Duodenal mucosa (tissue), 2 donors: ENCODE data around the gene POLR3A.
"Not testable (repeated sequence)": the region's sequence is repeated elsewhere in the genome, so short reads cannot be mapped to it uniquely, and the experiment has no call there.

Experiments used
- H3K27ac ChIP-seq: one replicate; pipeline ENCODE4 v1.7.0; 2013; ENCODE audit warnings: low read depth, low read length
- H3K27me3 ChIP-seq, 2 donors: one replicate each; pipeline ENCODE4 v1.7.0; 2013; ENCODE audit warnings: low read length in 2 of 2, control low read depth in 1 of 2; ENCODE audit not compliant: insufficient read depth in 2 of 2, control insufficient read depth in 1 of 2
- H3K36me3 ChIP-seq, 2 donors: one replicate each; pipeline ENCODE4 v1.7.0; 2013; ENCODE audit warnings: low read length in 2 of 2, control low read depth in 1 of 2; ENCODE audit not compliant: insufficient read depth in 2 of 2, control insufficient read depth in 1 of 2
- H3K4me1 ChIP-seq, 2 donors: one replicate each; pipeline ENCODE4 v1.7.0; 2013; ENCODE audit warnings: low read length in 2 of 2, control low read depth in 1 of 2; ENCODE audit not compliant: insufficient read depth in 2 of 2, control insufficient read depth in 1 of 2
- H3K4me3 ChIP-seq, 2 donors: one replicate each; pipeline ENCODE4 v1.7.0; 2013; ENCODE audit warnings: low read length in 2 of 2, low read depth in 1 of 2
- H3K9ac ChIP-seq, 2 donors: one replicate each; pipeline ENCODE4 v1.7.0; 2013; ENCODE audit warnings: low read length in 2 of 2, low read depth in 1 of 2
- H3K9me3 ChIP-seq, 2 donors: one replicate each; pipeline ENCODE4 v1.7.0; 2013; ENCODE audit warnings: low read length in 2 of 2, control low read depth in 1 of 2; ENCODE audit not compliant: control insufficient read depth in 1 of 2

POLR3A gene

DNA sequence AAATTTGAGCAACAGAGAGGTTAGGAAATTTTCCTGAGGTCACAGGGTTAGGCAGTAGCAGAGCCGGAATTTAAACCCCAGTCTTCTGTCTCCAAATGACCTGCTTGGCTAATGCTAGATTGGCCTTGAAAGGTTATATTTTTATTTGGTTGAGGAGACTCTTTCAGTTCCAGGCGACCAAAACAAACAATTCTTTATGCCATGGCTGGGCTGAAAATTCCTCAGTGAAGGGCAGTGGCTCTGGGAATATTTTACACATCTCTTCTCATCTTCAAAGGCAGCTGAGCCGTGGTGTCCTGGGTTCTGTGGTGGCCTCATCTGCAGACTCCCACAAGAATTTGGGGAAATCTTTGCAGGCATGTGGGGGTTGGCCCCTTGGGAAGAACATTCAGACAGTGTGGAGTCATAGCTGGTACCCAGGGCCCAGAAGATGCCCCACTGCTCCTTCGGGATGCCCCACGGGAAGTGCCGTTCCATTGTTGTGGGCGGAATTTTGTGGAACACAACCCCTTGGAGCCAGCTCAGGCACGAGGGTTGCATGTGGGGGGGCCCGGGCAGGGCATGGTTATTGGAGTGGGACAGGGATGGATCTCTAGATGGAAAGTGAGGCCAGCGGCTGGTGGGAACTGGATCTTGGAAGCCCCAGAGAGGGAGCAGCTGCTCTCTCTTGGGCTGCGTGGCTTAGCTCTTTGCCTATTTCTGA is 37.6 kb upstream of the POLR3A start:
- Histone ChIP-seq H3K27me3 (no peaks in the 10 kb centered on the region), H3K4me1 (peaks cover 12% of the 10 kb centered on the region in 2 donors), H3K27ac (no peak overlapping the region), H3K4me3 (no peak overlapping the region), H3K9me3 (no peaks in the 10 kb centered on the region), H3K36me3 (no peaks in the 10 kb centered on the region), H3K9ac (no peak overlapping the region)

- H3K4me3 ChIP-seq = no peak overlapping the region
- no peaks in the 10 kb centered on the region for H3K9me3 ChIP-seq
- no peaks in the 10 kb centered on the region for H3K27me3 ChIP-seq
- H3K9ac ChIP-seq = no peak overlapping the region
- H3K4me1 ChIP-seq = peaks cover 12% of the 10 kb centered on the region in 2 donors
- no peak overlapping the region for H3K27ac ChIP-seq
- no peaks in the 10 kb centered on the region for H3K36me3 ChIP-seq
Measured at GRCh38 chr10:78066012-78066411, 36.7 kb upstream of the POLR3A start.

DNA sequence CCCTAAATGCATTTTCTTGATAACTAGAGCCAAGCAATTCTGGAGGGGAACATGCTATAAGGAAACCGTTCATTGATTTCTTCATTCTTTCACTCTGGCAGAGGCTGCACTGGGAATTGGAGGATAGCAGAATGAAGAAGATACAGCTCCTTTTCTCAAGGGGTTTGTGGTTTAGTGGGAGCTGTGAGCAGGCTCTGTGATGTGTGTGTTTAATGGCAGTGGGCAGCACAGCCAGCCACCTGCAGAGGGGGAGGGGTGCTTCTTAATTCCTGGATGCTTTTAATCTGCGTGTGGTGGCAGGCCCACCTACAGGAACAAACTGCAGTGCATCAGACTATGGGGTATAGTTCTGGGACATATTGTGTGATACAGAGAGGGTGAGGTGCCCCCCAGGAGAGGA is 36.3 kb upstream of the POLR3A start:
- no peak overlapping the region for H3K9ac ChIP-seq
- no peaks in the 10 kb centered on the region for H3K9me3 ChIP-seq
- no peak overlapping the region for H3K4me3 ChIP-seq
- H3K27ac ChIP-seq = no peak overlapping the region
- H3K27me3 ChIP-seq = no peaks in the 10 kb centered on the region
- H3K4me1 ChIP-seq = peaks cover 12% of the 10 kb centered on the region in 2 donors
- no peaks in the 10 kb centered on the region for H3K36me3 ChIP-seq

- H3K9me3 ChIP-seq, H3K27me3 ChIP-seq, H3K36me3 ChIP-seq, H3K9ac ChIP-seq, H3K4me3 ChIP-seq, H3K27ac ChIP-seq: not testable (repeated sequence)
- peaks cover 12% of the 10 kb centered on the region in 2 donors for H3K4me1 ChIP-seq
Measured at GRCh38 chr10:78064919-78065318, 35.6 kb upstream of the POLR3A start.

GRCh38 chr10:78063236-78063635 is 33.9 kb upstream of the POLR3A start:
- H3K4me1 ChIP-seq = peaks cover 12% of the 10 kb centered on the region in 2 donors
- H3K4me3 ChIP-seq = no peak overlapping the region
- no peaks in the 10 kb centered on the region for H3K27me3 ChIP-seq
- no peaks in the 10 kb centered on the region for H3K9me3 ChIP-seq
- no peaks in the 10 kb centered on the region for H3K36me3 ChIP-seq
- no peak overlapping the region for H3K9ac ChIP-seq
- no peak overlapping the region for H3K27ac ChIP-seq

GRCh38 chr10:78062296-78062695 is 33.0 kb upstream of the POLR3A start:
- Histone ChIP-seq H3K36me3 (no peaks in the 10 kb centered on the region), H3K4me1 (peaks cover 12% of the 10 kb centered on the region in 2 donors), H3K9me3 (no peaks in the 10 kb centered on the region), H3K9ac (no peak overlapping the region), H3K4me3 (no peak overlapping the region), H3K27me3 (no peaks in the 10 kb centered on the region), H3K27ac (no peak overlapping the region)

GRCh38 chr10:78059906-78060702 is 30.8 kb upstream of the POLR3A start:
- no peak overlapping the region for H3K4me3 ChIP-seq
- no peaks in the 10 kb centered on the region for H3K36me3 ChIP-seq
- H3K27ac ChIP-seq = no peak overlapping the region
- H3K4me1 ChIP-seq = peaks cover 6 to 8% of the 10 kb centered on the region in 2 donors
- no peaks in the 10 kb centered on the region for H3K27me3 ChIP-seq
- no peak overlapping the region for H3K9ac ChIP-seq
- H3K9me3 ChIP-seq = no peaks in the 10 kb centered on the region

DNA sequence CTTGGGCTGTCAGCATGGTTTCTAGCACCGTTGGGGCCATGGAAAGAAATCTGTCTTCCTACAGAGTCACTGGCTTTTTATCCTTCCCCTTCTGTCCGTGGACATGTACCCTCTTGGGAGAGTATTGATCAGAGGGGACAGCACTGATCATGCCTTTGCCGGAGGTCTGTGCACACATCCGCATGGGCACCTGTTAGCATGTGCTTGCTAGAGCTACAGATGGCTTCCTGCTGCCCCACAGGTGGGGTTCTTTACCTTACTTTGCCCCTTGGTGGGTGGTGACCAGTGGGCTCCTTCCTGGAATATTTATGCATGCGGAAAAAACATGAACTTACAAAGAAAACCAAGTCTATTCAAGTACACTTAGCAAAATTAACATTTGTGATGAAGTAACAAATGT is 29.2 kb upstream of the POLR3A start:
- no peaks in the 10 kb centered on the region for H3K27me3 ChIP-seq
- H3K9ac ChIP-seq = no peak overlapping the region
- no peaks in the 10 kb centered on the region for H3K36me3 ChIP-seq
- no peaks in the 10 kb centered on the region for H3K9me3 ChIP-seq
- H3K4me1 ChIP-seq = peaks cover 6 to 8% of the 10 kb centered on the region in 2 donors
- no peak overlapping the region for H3K4me3 ChIP-seq
- H3K27ac ChIP-seq = no peak overlapping the region

DNA sequence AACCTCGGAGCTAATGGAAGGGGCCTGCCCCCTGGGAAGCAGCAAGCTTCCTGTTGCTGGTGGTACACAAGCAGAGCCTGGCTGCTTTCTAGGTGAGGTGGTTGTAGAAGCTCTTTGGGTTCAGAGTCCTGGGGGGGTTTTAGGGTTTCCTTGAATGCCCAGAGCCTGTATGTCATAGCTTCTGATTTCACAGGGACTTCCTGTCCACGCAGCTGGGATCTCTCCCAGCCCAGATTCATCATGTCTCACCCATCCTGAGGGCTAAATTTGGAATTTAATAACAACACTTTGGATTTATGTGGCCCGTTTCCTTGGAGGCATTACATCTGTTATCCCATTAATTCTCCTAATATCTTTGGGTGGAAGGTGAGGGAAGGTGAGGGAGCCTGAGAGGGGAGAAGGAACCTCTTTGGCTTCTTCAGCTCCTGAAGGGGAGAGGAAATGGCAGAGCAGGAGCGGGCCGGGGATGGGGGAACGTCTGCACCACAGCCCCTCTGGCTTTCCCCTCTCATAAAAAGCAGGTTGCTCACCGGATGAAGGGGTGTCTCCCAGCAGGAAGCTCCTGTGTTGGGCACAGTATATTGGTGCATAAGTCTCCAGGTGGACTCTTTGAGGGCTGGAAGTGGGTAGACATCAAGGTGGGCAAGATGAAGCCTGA is 24.0 kb upstream of the POLR3A start:
- no peak overlapping the region for H3K4me3 ChIP-seq
- no peak overlapping the region for H3K27ac ChIP-seq
- no peaks in the 10 kb centered on the region for H3K4me1 ChIP-seq
- no peaks in the 10 kb centered on the region for H3K27me3 ChIP-seq
- no peak overlapping the region for H3K9ac ChIP-seq
- no peaks in the 10 kb centered on the region for H3K9me3 ChIP-seq
- no peaks in the 10 kb centered on the region for H3K36me3 ChIP-seq

DNA sequence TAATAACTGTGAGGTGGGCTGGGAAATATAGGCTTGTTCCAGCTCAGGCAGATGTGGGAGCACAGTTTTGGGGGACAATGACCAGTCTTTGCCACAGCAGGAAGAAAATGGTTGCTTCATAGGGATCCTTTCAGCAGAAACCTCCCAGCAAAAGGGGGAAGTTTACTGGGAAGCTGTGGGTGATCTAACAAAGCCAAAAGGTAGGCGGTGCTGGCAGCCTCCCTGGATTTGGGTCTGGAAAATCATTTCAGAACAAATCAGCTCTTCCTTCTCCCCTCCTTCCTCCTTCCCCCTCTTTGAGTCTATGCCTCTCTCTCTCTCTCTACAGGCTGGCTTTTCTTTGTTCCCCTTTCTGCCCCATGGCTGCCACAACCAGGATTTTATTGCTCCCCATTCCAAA is 20.5 kb upstream of the POLR3A start:
- no peaks in the 10 kb centered on the region for H3K36me3 ChIP-seq
- no peaks in the 10 kb centered on the region for H3K4me1 ChIP-seq
- H3K27me3 ChIP-seq = no peaks in the 10 kb centered on the region
- H3K9ac ChIP-seq = no peak overlapping the region
- H3K27ac ChIP-seq = no peak overlapping the region
- no peaks in the 10 kb centered on the region for H3K9me3 ChIP-seq
- no peak overlapping the region for H3K4me3 ChIP-seq
